K562 (cell line): ENCODE results near the gene EMC10.

Experiments
- EGR1 ChIP-seq: fragments of 450-650 bp; conservative IDR thresholded peaks from 2 replicates; pipeline ENCODE4 v1.6.1; 2017; ENCODE audit warnings: mild to moderate bottlenecking
- FOSL1 ChIP-seq: fragments of 200-800 bp; sonication (Bioruptor generic); conservative IDR thresholded peaks from 2 replicates; pipeline ENCODE4 v1.6.1; 2016; ENCODE audit warnings: missing genetic modification characterization, missing compliant biosample characterization
- GABPA ChIP-seq: fragments of 200-800 bp; sonication (Bioruptor generic); conservative IDR thresholded peaks from 2 replicates; pipeline ENCODE4 v1.6.1; 2016; ENCODE audit warnings: low read depth, missing genetic modification characterization, missing compliant biosample characterization
- GATA2 ChIP-seq: sonication (generic); formaldehyde crosslinking; IDR thresholded peaks from 2 replicates; pipeline ENCODE4 v1.4.0; 2020; ENCODE audit warnings: mild to moderate bottlenecking, missing genetic modification reagents
- JUND ChIP-seq, 2 experiments: IDR thresholded peaks; 2 replicates in 1 of 2; 3 replicates in 1 of 2; pipeline ENCODE4 v1.6.1; 2011; ENCODE audit warnings: borderline replicate concordance in 2 of 2, low read depth in 2 of 2, low read length in 2 of 2, improper control_type of control experiment in 1 of 2, missing biosample characterization in 1 of 2, missing genetic modification characterization in 1 of 2, missing genetic modification reagents in 1 of 2
- MYBL2 ChIP-seq, 2 experiments: fragments of 450-650 bp in 1 of 2; sonication (generic) in 1 of 2; formaldehyde crosslinking in 1 of 2; IDR thresholded peaks; 2 replicates each; pipeline versions ENCODE4 v1.6.1 to v1.8.1; 2017 to 2022; ENCODE audit warnings: borderline replicate concordance in 1 of 2, inconsistent platforms in 1 of 2, low read depth in 1 of 2, mild to moderate bottlenecking in 1 of 2, missing genetic modification reagents in 1 of 2, moderate library complexity in 1 of 2
- RBM39 ChIP-seq: fragments of 200-400 bp; formaldehyde crosslinking; optimal IDR thresholded peaks from 2 replicates; pipeline ENCODE3; 2018; ENCODE audit warnings: low read depth, low read length
- SIRT6 ChIP-seq: IDR thresholded peaks from one replicate; pipeline ENCODE4 v1.6.1; 2012; ENCODE audit warnings: low read depth, mild to moderate bottlenecking, control low read depth, inconsistent platforms, low read length, moderate library complexity
- TCF7L2 ChIP-seq: fragments of 150-350 bp; IDR thresholded peaks from 2 replicates; pipeline ENCODE4 v1.6.1; 2016; ENCODE audit warnings: low read depth, mild to moderate bottlenecking, low read length, moderate library complexity
- ZFP1 ChIP-seq: fragments of 450-650 bp; formaldehyde crosslinking; IDR thresholded peaks from 2 replicates; pipeline ENCODE4 v1.4.0; 2020; ENCODE audit warnings: mild to moderate bottlenecking, mixed read lengths
- TF ChIP-seq, protein P1 (sequence below): sonication (generic); formaldehyde crosslinking; IDR thresholded peaks from 2 replicates; pipeline ENCODE4 v1.8.1; 2023; ENCODE audit warnings: mild to moderate bottlenecking, missing genetic modification reagents
- TF ChIP-seq, protein P2 (sequence below), 3 experiments: IDR thresholded peaks in 2 of 3; conservative IDR thresholded peaks in 1 of 3; 2 replicates each; pipeline ENCODE4 v1.5.1; 2011 to 2012; ENCODE audit warnings: low read length in 3 of 3, mild to moderate bottlenecking in 3 of 3, control low read depth in 2 of 3, improper control_type of control experiment in 1 of 3, inconsistent platforms in 1 of 3, low read depth in 1 of 3, mixed read lengths in 1 of 3, moderate library complexity in 1 of 3; ENCODE audit not compliant: insufficient read depth in 2 of 3

DNA sequence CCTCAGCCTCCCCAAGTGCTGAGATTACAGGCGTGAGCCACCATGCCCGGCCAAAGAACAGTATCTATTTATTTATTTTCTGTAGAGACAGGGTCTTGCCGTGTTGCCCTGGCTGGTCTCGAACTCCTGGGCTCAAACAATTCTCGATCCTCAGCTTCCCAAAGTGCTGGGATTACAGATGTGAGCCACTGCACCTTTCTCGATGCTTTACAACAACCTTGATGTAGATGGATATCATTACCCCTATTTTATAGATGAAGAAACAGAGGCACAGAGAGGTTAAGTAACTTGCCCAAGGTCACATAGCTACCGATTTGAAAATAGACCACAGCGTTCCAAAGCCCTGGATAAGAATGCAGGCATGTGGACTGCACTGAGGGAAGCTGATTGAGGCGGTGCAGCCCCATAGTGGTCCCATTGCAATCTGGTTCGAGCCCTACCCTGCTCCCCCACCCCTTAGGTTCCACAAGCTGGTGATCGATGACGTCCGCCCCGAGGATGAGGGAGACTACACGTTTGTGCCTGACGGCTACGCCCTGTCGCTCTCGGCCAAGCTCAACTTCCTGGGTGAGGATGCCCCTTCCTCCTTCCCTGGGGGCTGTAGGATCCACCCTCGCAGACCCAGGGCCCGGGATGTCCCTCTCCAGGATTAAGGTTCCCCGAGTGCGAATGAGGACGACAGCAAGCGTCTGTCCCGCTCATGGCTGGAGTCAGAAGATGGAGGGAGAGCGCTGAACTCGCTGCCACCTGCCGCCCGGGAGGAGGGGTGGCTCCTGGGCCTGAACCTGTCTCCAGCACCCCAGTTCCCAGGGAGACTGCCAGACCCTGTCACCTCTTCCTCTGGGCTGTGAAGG lies 25.7 kb upstream of the EMC10 start:
- TF ChIP-seq TCF7L2 (no peak), ZFP1 (CRISPR knock-in tag) (no peak), MYBL2 (IDR thresholded peaks at IDR 0.05; ENCODE audit: low read depth) (no peak), MYBL2 (CRISPR knock-in tag; IDR thresholded peaks at IDR 0.05; ENCODE audit: borderline replicate concordance) (no peak), FOSL1 (no peak), RBM39 (no peak), GABPA (tag) (no peak), EGR1 (no peak), GATA2 (CRISPR knock-in tag) (no peak), SIRT6 (no peak), JUND (IDR thresholded peaks at IDR 0.05; ENCODE audit: borderline replicate concordance, low read depth, low read length) (no peak), JUND (tag; IDR thresholded peaks at IDR 0.05; ENCODE audit: borderline replicate concordance, low read depth, low read length) (no peak)
- TF ChIP-seq, protein P1, sequence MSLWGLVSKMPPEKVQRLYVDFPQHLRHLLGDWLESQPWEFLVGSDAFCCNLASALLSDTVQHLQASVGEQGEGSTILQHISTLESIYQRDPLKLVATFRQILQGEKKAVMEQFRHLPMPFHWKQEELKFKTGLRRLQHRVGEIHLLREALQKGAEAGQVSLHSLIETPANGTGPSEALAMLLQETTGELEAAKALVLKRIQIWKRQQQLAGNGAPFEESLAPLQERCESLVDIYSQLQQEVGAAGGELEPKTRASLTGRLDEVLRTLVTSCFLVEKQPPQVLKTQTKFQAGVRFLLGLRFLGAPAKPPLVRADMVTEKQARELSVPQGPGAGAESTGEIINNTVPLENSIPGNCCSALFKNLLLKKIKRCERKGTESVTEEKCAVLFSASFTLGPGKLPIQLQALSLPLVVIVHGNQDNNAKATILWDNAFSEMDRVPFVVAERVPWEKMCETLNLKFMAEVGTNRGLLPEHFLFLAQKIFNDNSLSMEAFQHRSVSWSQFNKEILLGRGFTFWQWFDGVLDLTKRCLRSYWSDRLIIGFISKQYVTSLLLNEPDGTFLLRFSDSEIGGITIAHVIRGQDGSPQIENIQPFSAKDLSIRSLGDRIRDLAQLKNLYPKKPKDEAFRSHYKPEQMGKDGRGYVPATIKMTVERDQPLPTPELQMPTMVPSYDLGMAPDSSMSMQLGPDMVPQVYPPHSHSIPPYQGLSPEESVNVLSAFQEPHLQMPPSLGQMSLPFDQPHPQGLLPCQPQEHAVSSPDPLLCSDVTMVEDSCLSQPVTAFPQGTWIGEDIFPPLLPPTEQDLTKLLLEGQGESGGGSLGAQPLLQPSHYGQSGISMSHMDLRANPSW = no peak
- TF ChIP-seq, protein P2, sequence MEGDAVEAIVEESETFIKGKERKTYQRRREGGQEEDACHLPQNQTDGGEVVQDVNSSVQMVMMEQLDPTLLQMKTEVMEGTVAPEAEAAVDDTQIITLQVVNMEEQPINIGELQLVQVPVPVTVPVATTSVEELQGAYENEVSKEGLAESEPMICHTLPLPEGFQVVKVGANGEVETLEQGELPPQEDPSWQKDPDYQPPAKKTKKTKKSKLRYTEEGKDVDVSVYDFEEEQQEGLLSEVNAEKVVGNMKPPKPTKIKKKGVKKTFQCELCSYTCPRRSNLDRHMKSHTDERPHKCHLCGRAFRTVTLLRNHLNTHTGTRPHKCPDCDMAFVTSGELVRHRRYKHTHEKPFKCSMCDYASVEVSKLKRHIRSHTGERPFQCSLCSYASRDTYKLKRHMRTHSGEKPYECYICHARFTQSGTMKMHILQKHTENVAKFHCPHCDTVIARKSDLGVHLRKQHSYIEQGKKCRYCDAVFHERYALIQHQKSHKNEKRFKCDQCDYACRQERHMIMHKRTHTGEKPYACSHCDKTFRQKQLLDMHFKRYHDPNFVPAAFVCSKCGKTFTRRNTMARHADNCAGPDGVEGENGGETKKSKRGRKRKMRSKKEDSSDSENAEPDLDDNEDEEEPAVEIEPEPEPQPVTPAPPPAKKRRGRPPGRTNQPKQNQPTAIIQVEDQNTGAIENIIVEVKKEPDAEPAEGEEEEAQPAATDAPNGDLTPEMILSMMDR (IDR thresholded peaks at IDR 0.05 in 2 of 3, conservative IDR thresholded peaks at IDR 0.05 in 1 of 3; ENCODE audit: insufficient read depth in 2 of 3, low read depth in 1 of 3, low read length in 3 of 3) = no peak
